Measurements from ENCODE around the gene CRYBA1.
A peak's percentile ranks its signal among the peaks of the same experiment; 100 is the strongest.
"Not testable (repeated sequence)": the region's sequence is repeated elsewhere in the genome, so short reads cannot be mapped to it uniquely, and the experiment has no call there.

Gene CRYBA1, protein sequence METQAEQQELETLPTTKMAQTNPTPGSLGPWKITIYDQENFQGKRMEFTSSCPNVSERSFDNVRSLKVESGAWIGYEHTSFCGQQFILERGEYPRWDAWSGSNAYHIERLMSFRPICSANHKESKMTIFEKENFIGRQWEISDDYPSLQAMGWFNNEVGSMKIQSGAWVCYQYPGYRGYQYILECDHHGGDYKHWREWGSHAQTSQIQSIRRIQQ

DNA sequence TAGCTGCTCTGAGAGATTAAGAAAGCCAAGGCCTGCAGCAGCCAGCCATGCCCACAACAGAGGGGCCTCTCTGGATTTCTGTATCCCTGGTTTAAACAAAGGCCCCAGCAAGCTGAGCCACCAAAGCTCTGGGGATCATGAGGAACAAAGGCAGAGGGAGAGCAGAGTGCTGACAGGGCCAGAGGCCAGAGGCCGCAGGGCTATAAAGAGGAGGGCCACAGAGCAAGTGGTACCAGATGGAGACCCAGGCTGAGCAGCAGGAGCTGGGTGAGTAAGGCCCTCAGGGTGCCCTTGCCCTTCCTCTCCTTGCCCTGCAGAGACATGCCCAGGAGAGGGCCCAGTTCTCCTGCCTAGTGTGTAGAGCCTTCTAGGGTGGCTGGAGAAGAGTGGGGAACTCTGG, at the start of gene CRYBA1:
Gene CRYBA1 (plus strand): TSS at position 232 of the 400 bp plus-strand sequence. CDS start 5 bp downstream, at position 237.
- DNase-seq (ENCODE audit: low read depth in 2 of 2): no peak

DNA sequence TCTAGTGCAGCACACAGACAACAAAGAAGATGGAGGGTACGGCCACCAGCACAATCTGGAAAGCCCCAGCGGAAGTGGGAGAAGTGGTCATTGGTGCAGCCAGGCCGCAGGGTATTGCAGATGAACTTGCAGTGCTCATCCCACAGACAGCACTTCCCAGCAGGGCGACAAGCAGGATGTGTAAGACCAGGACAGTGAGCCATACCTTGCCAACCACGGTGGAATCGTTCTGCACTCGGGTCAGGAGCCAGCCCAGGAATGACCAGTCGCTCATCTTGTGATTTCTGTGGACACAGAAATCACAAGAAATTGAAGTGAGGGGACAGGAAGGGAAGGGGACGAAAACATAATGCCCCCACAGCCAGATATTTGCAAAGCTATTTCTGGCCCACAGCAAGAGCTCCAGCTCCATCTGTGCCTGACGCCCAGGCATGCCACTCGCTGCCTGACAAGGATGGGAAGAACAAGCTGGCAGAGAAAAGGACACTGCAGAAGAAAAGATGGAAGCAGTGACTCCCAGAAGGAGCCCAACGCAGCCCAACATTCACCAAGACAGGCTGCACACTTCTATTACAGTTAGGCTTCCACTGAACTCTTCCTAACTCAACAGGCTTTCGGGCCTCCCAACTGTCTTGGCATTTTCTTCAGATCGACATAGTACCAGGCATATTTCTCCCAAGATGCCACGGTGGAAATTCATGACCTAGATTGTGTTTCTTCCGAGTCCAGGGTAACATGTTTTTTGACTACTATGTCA, 49.0 kb upstream of the CRYBA1 start:
- DNase-seq (ENCODE audit: low read depth in 2 of 2): no peak

DNA sequence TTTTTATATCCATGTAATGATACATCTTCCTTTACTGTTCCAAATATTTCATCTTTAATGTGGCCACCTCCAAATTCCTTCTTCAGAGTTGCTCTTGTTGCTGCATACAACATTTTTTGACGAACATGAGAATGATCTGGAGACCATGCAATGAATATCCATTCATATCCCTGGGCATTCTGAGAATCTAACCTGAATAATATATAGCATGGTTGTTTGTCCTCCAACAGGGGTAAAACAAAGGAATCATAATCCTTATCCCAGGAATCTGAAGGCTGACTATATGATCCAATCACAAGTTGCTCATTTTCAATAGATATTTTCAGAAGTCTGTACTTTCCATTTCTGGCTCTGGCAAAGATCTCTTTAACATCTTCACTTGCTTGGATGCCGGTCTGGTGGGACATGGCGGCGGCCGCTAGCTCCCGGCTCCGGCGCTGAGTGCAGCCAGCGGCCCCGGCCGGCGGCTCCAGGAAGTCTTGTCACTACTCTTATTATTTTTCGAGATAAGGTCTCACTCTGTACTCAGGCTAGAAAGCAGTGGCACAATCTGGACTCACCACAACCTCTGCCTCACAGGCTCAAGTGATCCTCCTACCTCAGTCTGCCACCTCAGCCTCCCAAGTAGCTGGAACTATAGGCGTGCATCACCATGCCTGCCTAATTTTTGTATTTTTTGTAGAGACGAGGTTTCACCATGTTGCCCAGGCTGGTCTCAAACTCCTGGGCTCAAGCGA, 42.4 kb upstream of the CRYBA1 start:
- DNase-seq (ENCODE audit: low read depth in 2 of 2): not testable (repeated sequence)

GRCh38 chr17:29205047-29205446, 41.6 kb upstream of the CRYBA1 start:
- DNase-seq (ENCODE audit: low read depth in 2 of 2): no peak

GRCh38 chr17:29207975-29208374, 38.7 kb upstream of the CRYBA1 start:
- no peak for DNase-seq (ENCODE audit: low read depth in 2 of 2)

DNA sequence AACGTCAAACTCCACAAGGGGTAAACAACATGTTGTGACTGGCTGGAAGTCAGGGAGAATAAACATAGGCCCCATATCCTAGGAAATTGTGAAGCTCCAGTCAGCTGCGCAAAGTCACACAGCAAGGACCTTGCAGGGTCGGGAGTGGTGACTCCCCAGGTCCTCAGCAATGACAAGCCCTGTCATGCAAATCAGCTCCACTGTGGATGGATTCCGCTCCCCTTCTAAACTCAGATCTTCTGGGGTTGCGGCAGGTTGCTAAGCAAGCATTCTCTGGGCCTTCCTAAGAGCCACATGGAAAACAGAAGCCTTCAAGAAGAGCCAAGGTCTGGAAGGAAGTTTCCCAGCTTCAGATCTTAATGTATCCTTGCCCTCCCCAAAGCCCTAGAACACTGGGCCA, 37.6 kb upstream of the CRYBA1 start:
- no peak for DNase-seq (ENCODE audit: low read depth in 2 of 2)

GRCh38 chr17:29210879-29211278, 35.8 kb upstream of the CRYBA1 start:
- DNase-seq (ENCODE audit: low read depth in 2 of 2): no peak

GRCh38 chr17:29212094-29212631, 34.5 kb upstream of the CRYBA1 start:
- no peak for DNase-seq (ENCODE audit: low read depth in 2 of 2)

DNA sequence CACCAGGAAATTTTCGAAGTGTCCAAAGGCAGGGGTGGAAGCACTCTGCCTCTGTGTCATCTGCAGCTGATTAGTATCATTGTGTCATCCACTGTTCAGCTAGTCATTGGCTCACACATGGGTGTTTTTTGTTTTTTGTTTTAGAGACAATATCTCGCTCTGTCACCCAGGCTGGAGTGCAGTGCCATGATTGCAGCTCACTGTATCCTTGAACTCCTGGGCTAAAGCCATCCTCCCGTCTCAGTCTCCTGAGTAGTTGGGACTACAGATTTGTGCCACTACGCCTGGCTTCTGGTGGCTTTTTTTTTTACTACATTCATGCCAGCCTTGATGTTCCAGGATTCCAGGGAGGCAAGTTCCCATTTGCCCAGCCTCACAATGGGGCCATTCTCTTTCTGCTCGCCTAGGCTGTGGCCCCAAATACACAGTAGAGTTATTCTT, 34.0 kb upstream of the CRYBA1 start:
- no peak for DNase-seq (ENCODE audit: low read depth in 2 of 2)

GRCh38 chr17:29214215-29215146, 32.2 kb upstream of the CRYBA1 start:
- DNase-seq (ENCODE audit: low read depth in 2 of 2): no peak

- no peak for DNase-seq (ENCODE audit: low read depth in 2 of 2)
Measured at GRCh38 chr17:29215174-29215573, 31.5 kb upstream of the CRYBA1 start.

GRCh38 chr17:29215717-29216116, 30.9 kb upstream of the CRYBA1 start:
- no peak for DNase-seq (ENCODE audit: low read depth in 2 of 2)

- no peak for DNase-seq (ENCODE audit: low read depth in 2 of 2)
Measured at GRCh38 chr17:29216181-29216580, 30.5 kb upstream of the CRYBA1 start.

- DNase-seq (ENCODE audit: low read depth in 2 of 2): no peak
Measured at GRCh38 chr17:29216856-29217255, 29.8 kb upstream of the CRYBA1 start.

GRCh38 chr17:29219378-29220047, 27.1 kb upstream of the CRYBA1 start:
- DNase-seq (ENCODE audit: low read depth in 2 of 2): peak; percentile 31 to 42

- DNase-seq (ENCODE audit: low read depth in 2 of 2): not testable (repeated sequence)
Measured at GRCh38 chr17:29221338-29221737, 25.3 kb upstream of the CRYBA1 start.

- DNase-seq (ENCODE audit: low read depth in 2 of 2): no peak
Measured at GRCh38 chr17:29225396-29225795, 21.3 kb upstream of the CRYBA1 start.

GRCh38 chr17:29233301-29233700, 13.4 kb upstream of the CRYBA1 start:
- DNase-seq (ENCODE audit: low read depth in 2 of 2): no peak

- not testable (repeated sequence) for DNase-seq (ENCODE audit: low read depth in 2 of 2)
Measured at GRCh38 chr17:29234972-29235371, 11.7 kb upstream of the CRYBA1 start.

DNA sequence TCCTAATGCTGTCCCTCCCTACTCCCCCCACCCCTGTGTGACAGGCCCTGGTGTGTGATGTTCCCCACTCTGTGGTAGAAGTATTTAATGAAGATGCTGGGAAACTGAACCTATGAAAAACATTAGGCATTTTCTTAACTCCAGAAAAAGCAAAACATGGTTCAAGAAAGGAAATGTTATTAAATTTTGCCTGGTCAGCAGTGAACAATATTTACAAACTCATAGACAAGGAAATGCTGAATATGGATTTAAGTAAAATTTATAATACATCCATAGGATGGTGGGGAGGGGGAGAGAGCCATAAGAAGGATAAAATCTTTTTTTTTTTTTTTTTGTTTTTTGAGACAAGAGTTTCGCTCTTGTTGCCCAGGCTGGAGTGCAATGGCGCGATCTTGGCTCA, 10.8 kb upstream of the CRYBA1 start:
- DNase-seq (ENCODE audit: low read depth in 2 of 2): no peak
